ENCODE results near the gene PVALB. TPM values are rescaled to one million over a fixed set of nuclear protein-coding genes. Genes with fewer than 3 reads are reported as not detected.

The PVALB gene
- total and polyA plus RNA-seq, 12 donors = 0.65 to 3.3 (median 1.3) TPM; not detected in 8

DNA sequence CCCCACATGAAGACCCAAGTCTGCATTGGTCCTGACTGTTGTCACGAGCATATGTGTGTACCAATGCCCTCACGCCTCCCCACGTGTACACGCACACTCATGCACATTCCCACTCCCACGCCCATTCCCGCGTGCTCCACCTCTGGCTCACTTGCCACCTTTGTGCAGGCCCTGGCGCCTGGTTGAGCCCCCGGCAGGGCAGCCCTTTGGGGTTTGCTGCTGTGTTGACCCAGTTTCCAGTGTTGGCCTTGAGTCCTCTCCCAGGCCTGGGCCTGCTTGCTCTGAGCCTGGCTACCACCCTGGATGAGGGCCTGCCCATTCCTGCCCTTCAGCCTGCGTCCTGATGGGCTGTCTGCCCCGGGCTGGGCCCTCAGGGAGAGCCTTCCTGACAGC, 18.2 kb downstream of the PVALB start:
- Histone ChIP-seq H3K4me3 (no peak overlapping the region), H3K27me3 (no peaks in the 10 kb centered on the region), H3K27ac (no peak overlapping the region), H3K9me3 (replicated peaks in 1 of 3) (no peaks in the 10 kb centered on the region), H3K36me3 (replicated peaks in 1 of 2) (no peaks in the 10 kb centered on the region), H3K4me1 (replicated peaks in 1 of 2) (no peaks in the 10 kb centered on the region)
- 71 to 80% (median 79%) methylated on average over 9 to 11 of the region's 11 CpGs for WGBS, 4 donors
- TF ChIP-seq POLR2A (IDR thresholded peaks at IDR 0.05) = no peak
- TF ChIP-seq, protein P1, sequence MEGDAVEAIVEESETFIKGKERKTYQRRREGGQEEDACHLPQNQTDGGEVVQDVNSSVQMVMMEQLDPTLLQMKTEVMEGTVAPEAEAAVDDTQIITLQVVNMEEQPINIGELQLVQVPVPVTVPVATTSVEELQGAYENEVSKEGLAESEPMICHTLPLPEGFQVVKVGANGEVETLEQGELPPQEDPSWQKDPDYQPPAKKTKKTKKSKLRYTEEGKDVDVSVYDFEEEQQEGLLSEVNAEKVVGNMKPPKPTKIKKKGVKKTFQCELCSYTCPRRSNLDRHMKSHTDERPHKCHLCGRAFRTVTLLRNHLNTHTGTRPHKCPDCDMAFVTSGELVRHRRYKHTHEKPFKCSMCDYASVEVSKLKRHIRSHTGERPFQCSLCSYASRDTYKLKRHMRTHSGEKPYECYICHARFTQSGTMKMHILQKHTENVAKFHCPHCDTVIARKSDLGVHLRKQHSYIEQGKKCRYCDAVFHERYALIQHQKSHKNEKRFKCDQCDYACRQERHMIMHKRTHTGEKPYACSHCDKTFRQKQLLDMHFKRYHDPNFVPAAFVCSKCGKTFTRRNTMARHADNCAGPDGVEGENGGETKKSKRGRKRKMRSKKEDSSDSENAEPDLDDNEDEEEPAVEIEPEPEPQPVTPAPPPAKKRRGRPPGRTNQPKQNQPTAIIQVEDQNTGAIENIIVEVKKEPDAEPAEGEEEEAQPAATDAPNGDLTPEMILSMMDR (IDR thresholded peaks at IDR 0.05) = no peak
- intact Hi-C loops (cut with DNase I) = no loop called here
- DNase-seq = no peak

DNA sequence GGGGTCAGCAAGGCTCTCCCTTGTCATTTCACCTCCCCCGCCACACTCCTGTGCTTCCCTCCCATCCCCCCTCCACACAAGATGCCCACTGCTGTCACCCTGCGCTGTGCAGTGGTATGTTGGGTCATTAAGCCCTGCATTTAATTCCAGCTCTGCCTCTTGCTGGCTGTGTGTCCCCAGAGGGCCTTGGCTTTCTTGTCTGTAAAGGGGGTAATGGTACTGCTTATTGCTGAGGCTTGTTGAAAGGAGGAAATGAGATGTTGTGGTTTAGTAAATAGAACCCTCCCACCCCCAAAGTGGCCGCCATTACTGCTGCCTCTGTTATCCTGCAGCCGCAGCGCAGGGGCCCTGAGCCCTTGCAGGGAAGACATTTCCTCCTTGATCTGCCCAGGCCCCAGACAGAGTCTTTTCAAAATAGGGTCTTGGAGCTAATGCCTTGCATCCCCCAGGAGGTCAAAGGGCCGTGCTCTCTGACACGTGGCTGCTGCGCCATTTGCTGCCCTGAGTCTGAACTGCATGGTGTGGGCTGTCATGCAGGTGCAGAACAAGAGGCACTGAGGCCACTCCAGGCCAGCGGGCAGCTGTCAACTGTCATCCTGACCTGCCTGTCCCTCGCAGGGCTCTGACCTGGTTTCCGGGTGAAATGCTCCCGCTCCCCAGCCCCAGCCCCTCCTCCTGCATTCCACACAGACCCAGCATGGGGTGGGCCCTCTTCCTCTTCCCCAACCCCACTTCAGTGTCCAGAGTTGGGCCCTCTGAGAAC, 18.7 kb downstream of the PVALB start:
- DNase-seq = no peak
- 64 to 82% (median 77%) methylated on average over 7 to 12 of the region's 12 CpGs for WGBS, 4 donors
- Histone ChIP-seq H3K27ac (no peak overlapping the region), H3K4me1 (replicated peaks in 1 of 2) (no peaks in the 10 kb centered on the region), H3K9me3 (replicated peaks in 1 of 3) (no peaks in the 10 kb centered on the region), H3K36me3 (replicated peaks in 1 of 2) (no peaks in the 10 kb centered on the region), H3K4me3 (no peak overlapping the region), H3K27me3 (peaks cover 4% of the 10 kb centered on the region)
- intact Hi-C loops (cut with DNase I) = no loop called here
- TF ChIP-seq, protein P1 (IDR thresholded peaks at IDR 0.05) = no peak
- no peak for TF ChIP-seq POLR2A (IDR thresholded peaks at IDR 0.05)

DNA sequence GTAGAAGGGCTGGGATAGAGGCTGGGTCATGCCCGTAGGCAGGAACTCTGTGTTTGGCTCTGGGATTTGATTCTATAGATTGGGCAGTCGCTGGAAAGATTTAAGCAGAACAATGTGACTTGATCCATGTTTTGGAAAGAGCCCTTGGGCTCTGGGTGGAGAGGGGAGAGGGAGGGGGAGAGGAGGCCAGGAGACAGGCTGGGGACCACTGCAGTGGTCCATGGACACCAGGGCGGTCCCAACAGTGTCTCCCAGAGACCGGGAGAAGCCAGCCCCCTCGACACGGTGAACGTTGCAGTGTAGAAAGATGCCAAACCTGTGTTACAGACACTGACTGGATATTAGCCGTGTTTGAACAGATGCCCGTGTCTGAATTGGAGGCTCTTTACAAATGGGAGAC, 19.5 kb downstream of the PVALB start:
- no peak for TF ChIP-seq POLR2A (IDR thresholded peaks at IDR 0.05)
- TF ChIP-seq, protein P1 (IDR thresholded peaks at IDR 0.05) = no peak
- no peak for DNase-seq
- no peaks in the 10 kb centered on the region for H3K36me3 ChIP-seq (replicated peaks in 1 of 2)
- no peaks in the 10 kb centered on the region for H3K9me3 ChIP-seq (replicated peaks in 1 of 3)
- peaks cover 6% of the 10 kb centered on the region for H3K27me3 ChIP-seq
- intact Hi-C loops (cut with DNase I) = no loop called here
- no peak overlapping the region for H3K4me3 ChIP-seq
- no peaks in the 10 kb centered on the region for H3K4me1 ChIP-seq (replicated peaks in 1 of 2)
- WGBS, 4 donors = 75 to 89% (median 83%) methylated on average over 9 of the region's 9 CpGs
- no peak overlapping the region for H3K27ac ChIP-seq

DNA sequence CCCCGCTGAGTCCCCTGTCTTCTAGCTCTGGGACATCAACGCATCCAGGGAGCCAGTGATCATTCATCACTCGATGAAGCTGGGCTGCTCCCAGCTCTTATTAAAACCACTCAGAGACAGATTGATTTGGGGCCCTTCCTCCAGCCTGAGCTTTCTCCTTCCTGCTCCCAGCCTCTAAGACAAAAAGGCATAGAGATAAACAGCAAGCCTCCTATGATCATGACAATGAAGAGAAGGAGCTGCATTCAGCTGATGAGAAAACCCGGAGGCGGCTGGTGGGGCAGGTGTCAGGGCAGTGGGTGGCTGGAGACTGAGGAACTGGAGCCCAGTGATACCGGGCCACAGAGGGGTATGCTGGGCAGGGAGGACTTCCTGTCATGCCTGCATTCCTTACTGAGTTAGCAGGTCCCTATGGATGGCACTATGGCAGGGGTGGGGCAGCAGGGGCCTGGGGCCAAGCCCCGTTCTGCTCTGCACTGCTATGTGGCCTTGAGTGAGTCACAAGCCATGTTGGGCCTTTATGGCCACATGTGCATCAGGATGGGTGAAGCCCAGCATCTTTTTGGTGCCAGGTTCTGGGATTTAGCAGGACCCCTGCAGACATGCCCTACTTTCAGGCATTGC, 20.2 kb downstream of the PVALB start:
- Histone ChIP-seq H3K4me1 (replicated peaks in 1 of 2) (no peaks in the 10 kb centered on the region), H3K36me3 (replicated peaks in 1 of 2) (no peaks in the 10 kb centered on the region), H3K27me3 (peaks cover 6% of the 10 kb centered on the region), H3K9me3 (replicated peaks in 1 of 3) (no peaks in the 10 kb centered on the region), H3K4me3 (no peak overlapping the region), H3K27ac (no peak overlapping the region)
- TF ChIP-seq, protein P1 (IDR thresholded peaks at IDR 0.05) = no peak
- no peak for TF ChIP-seq POLR2A (IDR thresholded peaks at IDR 0.05)
- intact Hi-C loops (cut with DNase I) = no loop called here
- 53 to 81% (median 70%) methylated on average over 6 to 7 of the region's 7 CpGs for WGBS, 4 donors
- DNase-seq = no peak

All from adrenal gland (tissue), 12 donors.